K562 (cell line): ENCODE measurements around the gene TGOLN2. TPM values are rescaled to one million over a fixed set of nuclear protein-coding genes. Genes with fewer than 3 reads are reported as not detected.
"Not testable (repeated sequence)": the region's sequence is repeated elsewhere in the genome, so short reads cannot be mapped to it uniquely, and the experiment has no call there.

ENCODE experiments used
- ATAC-seq: fragments of 200-7000 bp; cut with Tn5 transposase; 3 replicates; pipeline ENCODE4 v1.9.1; 2020; ENCODE audit warnings: moderate library complexity
- BruUV-seq: library from RNA; stranded (reverse); fragments of 400-500 nt; replicated peaks from 2 replicates; lab custom pipeline; 2021; lab: Mats Ljungman, UMichigan
- CTCF ChIA-PET: fragments of 300-600 bp; formaldehyde crosslinking; extraction: SDS; loops from one replicate; lab custom pipeline; 2021; ENCODE audit warnings: low intra/inter-chr PET ratio; lab: Yijun Ruan, JAX
- POLR2A ChIA-PET: fragments of 300-600, 350-650 bp; sonication (Branson Sonifier 250); formaldehyde crosslinking; extraction: SDS; loops from one replicate; lab custom pipeline; 2021; ENCODE audit warnings: antibody characterized with exemption, inconsistent platforms; lab: Yijun Ruan, JAX
- DNase-seq, 4 experiments: peaks; one replicate each; pipeline versions ENCODE4 v3.0.0 to v3.0.0-alpha.2; 2011 to 2018; ENCODE audit warnings: low spot score in 3 of 4, mixed read lengths in 3 of 4; ENCODE audit errors: extremely low read depth in 1 of 4
- FAIRE-seq: peaks from 2 replicates; lab custom pipeline; 2011; peaks lifted over from hg19 to GRCh38; lab: Jason Lieb, UNC
- H2AFZ ChIP-seq: 2 replicates; pipeline ENCODE4 v1.6.0; 2011; ENCODE audit warnings: low read depth, low read length, control low read depth, inconsistent platforms
- H3K27ac ChIP-seq: fragments of 200-600 bp; 3 replicates; pipeline ENCODE4 v1.8.0; 2011; ENCODE audit warnings: low read depth, mild to moderate bottlenecking, control low read depth, inconsistent platforms, low read length, moderate library complexity, mixed read lengths; ENCODE audit errors: extremely low read depth
- H3K27me3 ChIP-seq, 2 experiments: fragments of 300-600 bp in 1 of 2; 2 replicates in 1 of 2; 3 replicates in 1 of 2; pipeline versions ENCODE4 v1.6.0 to v1.8.0; 2011; ENCODE audit warnings: inconsistent platforms in 2 of 2, low read length in 2 of 2, mild to moderate bottlenecking in 1 of 2, mixed read lengths in 1 of 2, moderate library complexity in 1 of 2; ENCODE audit not compliant: control insufficient read depth in 2 of 2, insufficient read depth in 2 of 2
- H3K36me3 ChIP-seq: fragments of 300-600 bp; 3 replicates; pipeline ENCODE4 v1.8.0; 2011; ENCODE audit warnings: mild to moderate bottlenecking, low read length, inconsistent platforms; ENCODE audit not compliant: control insufficient read depth, insufficient read depth
- H3K4me1 ChIP-seq, 2 experiments: fragments of 200-600 bp in 1 of 2; replicated peaks in 1 of 2; 2 replicates in 1 of 2; 3 replicates in 1 of 2; pipeline versions ENCODE4 v1.5.1 to v1.8.0; 2011; ENCODE audit warnings: inconsistent platforms in 2 of 2, low read length in 2 of 2, mild to moderate bottlenecking in 1 of 2, mixed read lengths in 1 of 2, moderate library complexity in 1 of 2; ENCODE audit not compliant: control insufficient read depth in 2 of 2, insufficient read depth in 2 of 2
- H3K4me2 ChIP-seq: 2 replicates; pipeline ENCODE4 v1.6.1; 2011; ENCODE audit warnings: low read length, control low read depth, inconsistent platforms, mixed read lengths; ENCODE audit not compliant: insufficient read depth
- H3K4me3 ChIP-seq: fragments of 200-600 bp; sonication (generic), shearing (Covaris generic); 2 replicates; pipeline ENCODE4 v1.5.1; 2016; ENCODE audit warnings: control low read depth, inconsistent platforms
- H3K79me2 ChIP-seq: fragments of 200-600 bp; 3 replicates; pipeline ENCODE4 v1.8.0; 2011; ENCODE audit warnings: low read length, inconsistent platforms; ENCODE audit not compliant: control insufficient read depth, insufficient read depth
- H3K9ac ChIP-seq, 2 experiments: 2 replicates each; pipeline versions ENCODE4 v1.6.0 to v1.6.1; 2011; ENCODE audit warnings: low read depth in 2 of 2, low read length in 2 of 2, control low read depth in 1 of 2, inconsistent platforms in 1 of 2, mild to moderate bottlenecking in 1 of 2, mixed read lengths in 1 of 2; ENCODE audit not compliant: insufficient read depth in 1 of 2
- H3K9me1 ChIP-seq: one replicate; pipeline ENCODE4 v1.6.0; 2011; ENCODE audit warnings: inconsistent platforms, mild to moderate bottlenecking, low read length, moderate library complexity; ENCODE audit not compliant: control insufficient read depth, insufficient read depth
- H3K9me3 ChIP-seq: replicated peaks from 2 replicates; pipeline ENCODE4 v1.5.1; 2011; ENCODE audit warnings: low read depth, low read length, inconsistent platforms; ENCODE audit not compliant: control insufficient read depth, insufficient read depth
- H4K20me1 ChIP-seq: replicated peaks from 2 replicates; pipeline ENCODE4 v1.6.1; 2011; ENCODE audit warnings: low read length, inconsistent platforms, mixed read lengths; ENCODE audit not compliant: control insufficient read depth, insufficient read depth
- ARNT ChIP-seq, 2 experiments: fragments of 450-650 bp; IDR thresholded peaks; 2 replicates each; pipeline ENCODE4 v1.6.1; 2016; ENCODE audit warnings: mild to moderate bottlenecking in 1 of 2
- EP400 ChIP-seq: fragments of 450-650 bp; IDR thresholded peaks from 2 replicates; pipeline ENCODE4 v1.6.1; 2017; ENCODE audit warnings: antibody characterized with exemption, mild to moderate bottlenecking, moderate library complexity
- GATA2 ChIP-seq: sonication (generic); formaldehyde crosslinking; IDR thresholded peaks from 2 replicates; pipeline ENCODE4 v1.4.0; 2020; ENCODE audit warnings: mild to moderate bottlenecking, missing genetic modification reagents
- HNRNPK ChIP-seq: fragments of 200-400 bp; formaldehyde crosslinking; IDR thresholded peaks from one replicate; pipeline ENCODE4 v1.6.1; 2018; ENCODE audit warnings: mild to moderate bottlenecking, low read depth, low read length; ENCODE audit not compliant: poor library complexity, severe bottlenecking
- MEF2A ChIP-seq: IDR thresholded peaks from 2 replicates; pipeline ENCODE4 v1.6.1; 2011; ENCODE audit warnings: low read depth, mild to moderate bottlenecking, low read length, moderate library complexity; ENCODE audit not compliant: control insufficient read depth
- NELFE ChIP-seq: IDR thresholded peaks from 2 replicates; pipeline ENCODE4 v1.6.1; 2011; ENCODE audit warnings: mild to moderate bottlenecking; ENCODE audit not compliant: insufficient read depth, insufficient read length
- NFRKB ChIP-seq: fragments of 450-650 bp; IDR thresholded peaks from 2 replicates; pipeline ENCODE4 v1.6.1; 2016; ENCODE audit warnings: low read depth
- POU5F1 ChIP-seq: fragments of 150-350 bp; IDR thresholded peaks from 2 replicates; pipeline ENCODE4 v1.6.1; 2014; ENCODE audit warnings: borderline replicate concordance, low read length, low read depth, mild to moderate bottlenecking; ENCODE audit not compliant: partially characterized antibody
- RBM25 ChIP-seq: fragments of 200-400 bp; formaldehyde crosslinking; IDR thresholded peaks from 2 replicates; pipeline ENCODE4 v1.6.1; 2018; ENCODE audit warnings: low read length, low read depth, moderate library complexity; ENCODE audit not compliant: severe bottlenecking
- TAF1 ChIP-seq: IDR thresholded peaks from 2 replicates; pipeline ENCODE4 v1.6.1; 2011; ENCODE audit warnings: mild to moderate bottlenecking, low read length, moderate library complexity; ENCODE audit not compliant: insufficient read depth, control insufficient read depth, severe bottlenecking; ENCODE audit errors: extremely low read depth
- ZNF121 ChIP-seq: sonication (generic); formaldehyde crosslinking; conservative IDR thresholded peaks from 2 replicates; pipeline ENCODE4 v1.8.0; 2022; ENCODE audit warnings: missing genetic modification reagents
- ZNF197 ChIP-seq: fragments of 200-800 bp; sonication (Bioruptor generic); IDR thresholded peaks from 2 replicates; pipeline ENCODE4 v1.6.1; 2016; ENCODE audit warnings: low read depth, missing genetic modification characterization, missing compliant biosample characterization
- ZNF224 ChIP-seq: sonication (generic); formaldehyde crosslinking; IDR thresholded peaks from 2 replicates; pipeline ENCODE4 v1.8.0; 2022; ENCODE audit warnings: mild to moderate bottlenecking, missing genetic modification reagents
- ZNF384 ChIP-seq: IDR thresholded peaks from 2 replicates; pipeline ENCODE4 v1.6.1; 2012; ENCODE audit warnings: low read depth, low read length, improper control_type of control experiment
- ZNF561 ChIP-seq: fragments of 450-650 bp; formaldehyde crosslinking; conservative IDR thresholded peaks from 2 replicates; pipeline ENCODE4 v1.4.0; 2020; ENCODE audit warnings: mild to moderate bottlenecking, moderate library complexity
- WGBS: fragments of 100-300 bp; shearing (Covaris generic); methylation state at CpG from one replicate; pipeline ENCODE4 v1.1.6; 2016; ENCODE audit warnings: low coverage, mixed read lengths; ENCODE audit not compliant: insufficient coverage; ENCODE audit errors: missing lambda C conversion rate; 5-methylcytosine and 5-hydroxymethylcytosine counted together
- in situ Hi-C: fragments of 300-500 bp; cut with MboI; formaldehyde crosslinking; loops from 4 replicates; pipeline ENCODE4 v1.15.0; 2018; ENCODE audit warnings: inconsistent platforms, mixed read lengths
- intact Hi-C: fragments of 100-400 bp; cut with micrococcal nuclease; formaldehyde crosslinking; loops from 2 replicates; pipeline ENCODE4 v1.14.2; 2022
- polyA plus RNA-seq, 8 experiments: library from polyadenylated mRNA; depleted of rRNA in 4 of 8; stranded (reverse) in 5 of 8; unstranded in 3 of 8; fragments of >200 nt; fragmentation: Nextera tagmentation in 2 of 8; fragmentation: Illumina TruSeq in 1 of 8; extraction: Ambion mirVana in 2 of 8; extraction: Trizol in 1 of 8; gene quantifications; 2 replicates each; pipeline versions ENCODE4 v1.2.1 to v1.2.3, GENCODE V29; 2011 to 2014; ENCODE audit warnings: inconsistent platforms in 1 of 8, missing spikeins in 1 of 8
- total RNA-seq, 7 experiments: library from RNA; depleted of rRNA in 6 of 7; stranded (reverse); fragments of >200 nt in 6 of 7; fragmentation: Illumina TruSeq in 2 of 7; extraction: Trizol in 2 of 7; gene quantifications; 2 replicates each; pipeline versions ENCODE4 v1.2.1 to v1.2.3, GENCODE V29; 2011 to 2021; ENCODE audit warnings: low replicate concordance in 1 of 7

Gene TGOLN2
- total and polyA plus RNA-seq, 9 of the 15 experiments (the other 6 are each of a cell fraction or from before 2014, with no cell fraction given) = 13.0 to 66.5 (median 35.9) TPM

DNA sequence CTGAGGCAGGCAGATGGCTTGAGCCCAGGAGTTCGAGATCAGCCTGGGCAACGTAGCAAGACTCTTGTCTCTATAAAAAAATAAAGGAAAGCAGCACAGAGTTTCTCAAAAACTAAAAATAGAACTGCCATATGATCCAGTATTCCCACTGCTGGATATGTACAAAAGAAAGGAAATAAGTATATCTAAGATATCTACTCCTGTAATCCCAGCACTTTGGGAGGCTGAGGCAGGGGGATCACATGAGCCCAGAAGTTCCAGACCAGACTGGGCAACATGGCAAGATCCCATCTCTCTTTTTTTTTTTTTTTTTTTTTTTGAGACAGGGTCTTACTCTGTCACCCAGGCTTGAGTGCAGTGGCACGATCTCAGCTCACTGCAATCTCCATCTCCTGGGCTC, 1.9 kb upstream of the TGOLN2 start:
- H3K9ac ChIP-seq, DNase-seq, BruUV-seq, FAIRE-seq, H3K4me3 ChIP-seq, H3K4me2 ChIP-seq, CTCF ChIA-PET: not testable (repeated sequence)
- Histone ChIP-seq H3K79me2 (peaks cover 32% of the 10 kb centered on the region), H3K36me3 (peaks cover 19% of the 10 kb centered on the region), H3K4me1 (peaks cover 21 to 25% of the 10 kb centered on the region in 2 experiments; a peak in 4 of 5 replicates)
- intact Hi-C loops = loop anchor here (1.0 to 5.0 kb wide), 4 partner anchors 25 to 288 kb away; partner anchors contain the start of genes ELMOD3, RETSAT, SH2D6 and USP39
- TF ChIP-seq ZNF121 (CRISPR knock-in tag) (peak; percentile 85), MEF2A (peak; percentile 54; the same call in 1 of the 2 replicates), RBM25 (peak; percentile 67)
- TF ChIP-seq, all 486 proteins: peak for 3; not testable (repeated sequence) for 483
- peak overlapping the region; percentile 97; the same call in 1 of the 3 replicates for H3K27ac ChIP-seq
- POLR2A ChIA-PET = interaction anchor here (1.8 to 2.6 kb wide), 2 partner anchors 10 to 11 kb away, joined by 9 to 13 read pairs; no protein-coding TSS in a partner anchor
- peaks cover 14% of the 10 kb centered on the region for H4K20me1 ChIP-seq
- WGBS = 7% methylated on average over 2 of the region's 3 CpGs
- H3K27me3 ChIP-seq, H3K9me3 ChIP-seq, ATAC-seq, H2AFZ ChIP-seq, H3K9me1 ChIP-seq, in situ Hi-C loops: not testable (repeated sequence)

DNA sequence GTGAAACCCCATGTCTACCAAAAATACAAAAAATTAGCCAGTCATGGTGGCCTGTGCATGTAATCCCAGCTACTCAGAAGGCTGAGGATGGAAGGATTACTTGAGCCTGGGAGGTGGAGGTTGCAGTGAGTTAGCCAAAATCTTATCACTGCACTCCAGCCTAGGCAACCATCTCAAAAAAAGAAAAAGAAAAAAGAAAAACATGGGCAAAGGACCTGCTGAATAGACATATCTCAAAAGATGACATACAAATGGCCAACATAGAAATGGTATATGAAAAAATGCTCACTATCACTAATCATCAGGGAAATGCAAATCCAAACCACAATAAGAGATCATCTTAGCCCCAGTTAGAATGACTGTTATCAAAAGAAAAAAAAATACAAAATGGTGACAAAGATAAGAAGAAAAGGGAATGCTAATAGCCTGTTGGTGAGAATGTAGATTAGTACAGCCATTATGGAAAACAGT, 1.4 kb upstream of the TGOLN2 start:
- ATAC-seq (peak; percentile 62), FAIRE-seq (peak; percentile 86), DNase-seq (peak in 2 of 4 experiments; percentile 28 to 83)
- in situ Hi-C loops = no loop called here
- H3K4me1 ChIP-seq = peaks cover 21 to 27% of the 10 kb centered on the region in 2 experiments; a peak in 4 of 5 replicates
- H3K79me2 ChIP-seq = peaks cover 37% of the 10 kb centered on the region
- intact Hi-C loops = loop anchor here (1.0 to 5.0 kb wide), 4 partner anchors 25 to 288 kb away; partner anchors contain the start of genes ELMOD3, RETSAT, SH2D6 and USP39
- H3K9me3 ChIP-seq = no peaks in the 10 kb centered on the region
- H3K27me3 ChIP-seq = no peaks in the 10 kb centered on the region
- no peak overlapping the region for H3K4me3 ChIP-seq
- BruUV-seq = no TSS peak
- H3K4me2 ChIP-seq = no peak overlapping the region
- H3K27ac ChIP-seq = peak overlapping the region; percentile 97; the same call in 1 of the 3 replicates
- H3K9ac ChIP-seq = no peak overlapping the region
- peaks cover 15% of the 10 kb centered on the region for H4K20me1 ChIP-seq
- H3K36me3 ChIP-seq = peaks cover 24% of the 10 kb centered on the region
- CTCF ChIA-PET = no interaction called here
- no peak overlapping the region for H2AFZ ChIP-seq
- H3K9me1 ChIP-seq = no peaks in the 10 kb centered on the region
- POLR2A ChIA-PET = interaction anchor here (0.8 to 2.6 kb wide), 4 partner anchors 10 to 25 kb away, joined by 4 to 13 read pairs (median 10); partner anchors contain the start of genes ELMOD3 and RETSAT
- TF ChIP-seq ZNF224 (CRISPR knock-in tag) (no peak), HNRNPK (no peak), ZNF561 (CRISPR knock-in tag) (no peak), NFRKB (0 out of 2 replicates have a peak, but pooled peaks have one; percentile 27), ARNT (IDR thresholded peaks at IDR 0.05) (peak in 1 of 2 experiments; percentile 88; a peak in 2 of 4 replicates), POU5F1 (no peak), EP400 (peak; percentile 44; the same call in 1 of the 2 replicates), GATA2 (CRISPR knock-in tag) (0 out of 2 replicates have a peak, but pooled peaks have one; percentile 10), ZNF384 (peak; percentile 78), TAF1 (no peak), NELFE (no peak), ZNF197 (CRISPR knock-in tag) (no peak)
